Measurements from ENCODE around the gene SCARF2. TPM values are rescaled to one million over a fixed set of nuclear protein-coding genes. Genes with fewer than 3 reads are reported as not detected.

The SCARF2 gene, protein sequence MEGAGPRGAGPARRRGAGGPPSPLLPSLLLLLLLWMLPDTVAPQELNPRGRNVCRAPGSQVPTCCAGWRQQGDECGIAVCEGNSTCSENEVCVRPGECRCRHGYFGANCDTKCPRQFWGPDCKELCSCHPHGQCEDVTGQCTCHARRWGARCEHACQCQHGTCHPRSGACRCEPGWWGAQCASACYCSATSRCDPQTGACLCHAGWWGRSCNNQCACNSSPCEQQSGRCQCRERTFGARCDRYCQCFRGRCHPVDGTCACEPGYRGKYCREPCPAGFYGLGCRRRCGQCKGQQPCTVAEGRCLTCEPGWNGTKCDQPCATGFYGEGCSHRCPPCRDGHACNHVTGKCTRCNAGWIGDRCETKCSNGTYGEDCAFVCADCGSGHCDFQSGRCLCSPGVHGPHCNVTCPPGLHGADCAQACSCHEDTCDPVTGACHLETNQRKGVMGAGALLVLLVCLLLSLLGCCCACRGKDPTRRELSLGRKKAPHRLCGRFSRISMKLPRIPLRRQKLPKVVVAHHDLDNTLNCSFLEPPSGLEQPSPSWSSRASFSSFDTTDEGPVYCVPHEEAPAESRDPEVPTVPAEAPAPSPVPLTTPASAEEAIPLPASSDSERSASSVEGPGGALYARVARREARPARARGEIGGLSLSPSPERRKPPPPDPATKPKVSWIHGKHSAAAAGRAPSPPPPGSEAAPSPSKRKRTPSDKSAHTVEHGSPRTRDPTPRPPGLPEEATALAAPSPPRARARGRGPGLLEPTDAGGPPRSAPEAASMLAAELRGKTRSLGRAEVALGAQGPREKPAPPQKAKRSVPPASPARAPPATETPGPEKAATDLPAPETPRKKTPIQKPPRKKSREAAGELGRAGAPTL
- 1 to 10 TPM; 1.8 to 5.3 (median 3.3) TPM for total RNA-seq
- polyA plus RNA-seq = 1 to 10 TPM; 2.5 to 3.9 TPM
- long read RNA-seq, donor 1, partial matches to known transcripts = 7 of 7 reads
- long read RNA-seq, donor 1, other reads (novel, unspliced or antisense) = 0 of 7 reads
- long read RNA-seq, donor 2, partial matches to known transcripts = 4 of 10 reads
- long read RNA-seq, donor 2, other reads (novel, unspliced or antisense) = 5 of 10 reads
- long read RNA-seq, donor 3, partial matches to known transcripts = 0 of 1 reads
- long read RNA-seq, donor 3, other reads (novel, unspliced or antisense) = 1 of 1 reads

DNA sequence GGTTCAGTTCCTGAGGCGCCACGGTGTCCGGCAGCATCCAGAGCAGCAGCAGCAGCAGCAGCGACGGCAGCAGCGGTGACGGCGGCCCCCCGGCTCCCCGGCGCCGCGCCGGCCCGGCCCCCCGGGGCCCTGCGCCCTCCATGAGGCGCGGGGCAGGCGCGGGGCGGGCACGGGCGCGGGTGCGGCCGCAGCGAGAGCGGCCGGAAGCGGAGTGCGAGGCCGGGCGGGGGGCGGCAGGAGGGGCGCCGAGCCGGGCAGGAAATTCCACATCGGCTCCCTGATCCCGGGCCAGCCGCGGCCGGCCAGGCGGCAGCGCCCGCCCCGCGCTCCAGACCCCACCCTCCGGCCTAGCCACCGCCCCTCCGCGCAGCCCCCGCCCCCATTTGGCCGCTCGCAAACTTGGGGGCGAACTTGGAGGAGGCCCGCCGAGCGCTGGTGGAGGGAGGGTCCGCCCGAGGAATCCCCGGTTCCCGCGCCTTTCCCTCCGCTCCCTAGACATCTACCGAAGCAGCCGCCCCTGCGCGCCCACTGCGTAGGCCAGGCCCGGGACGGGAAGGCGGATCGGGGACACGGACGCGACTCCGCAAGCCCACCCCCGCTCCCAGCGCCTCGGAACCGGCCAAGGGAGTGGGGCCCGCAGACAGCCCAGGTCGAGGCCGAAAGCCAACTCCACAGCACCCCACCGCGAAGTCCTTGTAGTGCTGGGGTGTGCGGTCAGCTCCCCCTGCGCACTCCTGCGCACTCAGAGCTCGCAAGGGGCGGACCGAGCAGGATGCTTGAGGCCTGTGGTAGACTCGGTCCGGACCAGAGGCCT, at the start of gene SCARF2:
Gene SCARF2 (minus strand): TSS at position 213 of the 814 bp plus-strand sequence. CDS start 71 bp downstream, at position 142.
- peaks cover 0 to 61% (median 18%) of the 10 kb centered on the region in 7 donors for H3K27me3 ChIP-seq
- DNase-seq (peak; percentile 71 to 72), ATAC-seq (peak; percentile 59 to 84 (median 74))
- peak within 1 kb of the TSS; percentile 54 to 79 (median 68) for H3K4me3 ChIP-seq
- no peaks in the 10 kb centered on the region for H3K9me3 ChIP-seq
- H3K4me1 ChIP-seq = peaks cover 8 to 60% (median 34%) of the 10 kb centered on the region in 9 donors
- TF ChIP-seq, protein P1, sequence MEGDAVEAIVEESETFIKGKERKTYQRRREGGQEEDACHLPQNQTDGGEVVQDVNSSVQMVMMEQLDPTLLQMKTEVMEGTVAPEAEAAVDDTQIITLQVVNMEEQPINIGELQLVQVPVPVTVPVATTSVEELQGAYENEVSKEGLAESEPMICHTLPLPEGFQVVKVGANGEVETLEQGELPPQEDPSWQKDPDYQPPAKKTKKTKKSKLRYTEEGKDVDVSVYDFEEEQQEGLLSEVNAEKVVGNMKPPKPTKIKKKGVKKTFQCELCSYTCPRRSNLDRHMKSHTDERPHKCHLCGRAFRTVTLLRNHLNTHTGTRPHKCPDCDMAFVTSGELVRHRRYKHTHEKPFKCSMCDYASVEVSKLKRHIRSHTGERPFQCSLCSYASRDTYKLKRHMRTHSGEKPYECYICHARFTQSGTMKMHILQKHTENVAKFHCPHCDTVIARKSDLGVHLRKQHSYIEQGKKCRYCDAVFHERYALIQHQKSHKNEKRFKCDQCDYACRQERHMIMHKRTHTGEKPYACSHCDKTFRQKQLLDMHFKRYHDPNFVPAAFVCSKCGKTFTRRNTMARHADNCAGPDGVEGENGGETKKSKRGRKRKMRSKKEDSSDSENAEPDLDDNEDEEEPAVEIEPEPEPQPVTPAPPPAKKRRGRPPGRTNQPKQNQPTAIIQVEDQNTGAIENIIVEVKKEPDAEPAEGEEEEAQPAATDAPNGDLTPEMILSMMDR (IDR thresholded peaks at IDR 0.05) = no peak
- 3 to 4% methylated on average over 52 to 95 of the region's 95 CpGs for WGBS, 2 donors
- intact Hi-C loops (cut with DNase I) = loop anchor here in 1 of 10 donors (10.0 kb wide), 1 partner anchor 57 kb away; the partner anchor contains the start of gene KLHL22
- H3K36me3 ChIP-seq = peaks cover 0 to 16% (median 0%) of the 10 kb centered on the region in 9 donors
- peak within 1 kb of the TSS; percentile 70 to 91 (median 86) for H3K27ac ChIP-seq

DNA sequence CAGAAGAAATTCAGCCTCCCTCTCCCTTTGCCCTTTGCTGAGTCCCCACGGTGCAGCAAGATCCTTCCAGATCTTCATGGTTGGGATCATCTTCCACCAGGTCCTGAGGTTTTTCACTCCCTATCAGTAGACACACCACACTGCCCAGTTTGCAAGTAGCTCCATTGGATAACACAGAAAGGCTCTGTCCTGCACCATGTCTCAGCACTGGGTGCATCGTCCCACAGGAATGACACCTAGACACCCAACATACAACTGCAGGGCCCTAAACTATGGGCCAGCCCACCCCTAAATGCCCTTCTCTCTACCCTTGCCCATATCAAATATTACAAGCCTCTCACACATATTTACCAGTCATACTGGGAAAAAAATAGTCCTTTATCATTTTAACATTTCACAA, 48.6 kb upstream of the SCARF2 start:
- H3K27me3 ChIP-seq = no peaks in the 10 kb centered on the region
- H3K4me3 ChIP-seq = no peak overlapping the region
- TF ChIP-seq, protein P1 (IDR thresholded peaks at IDR 0.05) = no peak
- intact Hi-C loops (cut with DNase I) = no loop called here
- H3K27ac ChIP-seq = no peak overlapping the region
- peaks cover 0 to 16% (median 0%) of the 10 kb centered on the region in 9 donors for H3K4me1 ChIP-seq
- ATAC-seq (peak in 1 of 8 donors; percentile 38), DNase-seq (no peak)
- H3K9me3 ChIP-seq = no peaks in the 10 kb centered on the region
- WGBS, 2 donors = 67 to 89% methylated on average over 2 of the region's 2 CpGs
- H3K36me3 ChIP-seq = peaks cover 0 to 34% (median 0%) of the 10 kb centered on the region in 9 donors

DNA sequence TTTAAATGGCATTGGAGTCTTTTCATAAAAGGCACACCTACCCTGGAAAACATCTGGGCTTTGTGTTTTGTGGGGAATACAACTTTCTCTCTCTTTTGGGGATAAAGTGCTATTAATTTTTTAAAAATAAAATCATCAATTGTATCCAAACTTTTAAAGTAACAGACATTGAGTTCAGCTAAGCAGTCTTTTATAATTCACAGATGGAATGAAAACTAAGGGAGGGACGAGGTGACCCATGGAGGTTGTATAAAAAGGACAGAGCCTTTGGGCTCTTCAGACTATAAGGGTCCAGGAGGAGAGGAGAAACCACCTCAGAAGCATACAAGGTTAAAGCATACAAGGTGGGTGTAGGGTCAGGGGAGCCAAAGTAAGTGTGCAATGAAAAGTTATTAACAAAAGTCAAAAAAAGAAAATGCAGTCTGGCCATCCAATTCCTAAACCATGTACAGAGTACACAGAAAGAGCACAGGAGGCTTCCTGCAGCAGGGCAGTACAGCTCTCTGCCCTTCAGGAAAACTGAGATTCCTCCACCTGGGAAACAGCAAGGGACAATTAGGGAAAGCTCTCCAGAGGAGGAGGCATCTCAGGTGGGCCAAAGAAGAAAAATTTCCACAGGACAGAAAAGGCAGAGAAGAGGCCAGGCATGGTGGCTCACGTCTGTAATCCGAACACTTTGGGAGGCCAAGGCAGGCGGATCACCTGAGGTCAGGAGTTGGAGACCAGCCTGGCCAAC, 47.5 kb upstream of the SCARF2 start:
- Histone ChIP-seq H3K4me3 (no peak overlapping the region), H3K27me3 (no peaks in the 10 kb centered on the region), H3K4me1 (peaks cover 0 to 16% (median 0%) of the 10 kb centered on the region in 9 donors), H3K27ac (no peak overlapping the region), H3K9me3 (no peaks in the 10 kb centered on the region), H3K36me3 (peaks cover 0 to 34% (median 0%) of the 10 kb centered on the region in 9 donors)
- intact Hi-C loops (cut with DNase I) = no loop called here
- 90 to 94% methylated on average over 4 of the region's 4 CpGs for WGBS, 2 donors
- TF ChIP-seq, protein P1 (IDR thresholded peaks at IDR 0.05) = no peak
- ATAC-seq (no peak), DNase-seq (no peak)

Measured in heart right ventricle (tissue), 16 donors.